Astrocyte of the spinal cord (primary cell): ENCODE data around the gene MARCOL.
A peak's percentile ranks its signal among the peaks of the same experiment; 100 is the strongest.

Experiments
- DNase-seq: peaks from one replicate; pipeline ENCODE4 v3.0.0; 2011; ENCODE audit warnings: low read depth, low spot score
- H3K4me3 ChIP-seq: 2 replicates; pipeline ENCODE4 v1.5.1; 2011; ENCODE audit warnings: low read depth, mild to moderate bottlenecking, low read length, moderate library complexity
- CTCF ChIP-seq: IDR thresholded peaks from 2 replicates; pipeline ENCODE4 v1.5.1; 2012; ENCODE audit warnings: low read depth, mild to moderate bottlenecking, low read length, inconsistent platforms
- in situ Hi-C: cut with HindIII; loops from 2 replicates; pipeline ENCODE4 v1.10.0; 2017; ENCODE audit warnings: low sequenced_read_pairs

MARCOL gene

GRCh38 chr5:148290271-148291195, 52.2 kb downstream of the MARCOL start:
- in situ Hi-C loops = no loop called here
- peak; percentile 52 for TF ChIP-seq CTCF
- no peak overlapping the region for H3K4me3 ChIP-seq
- peak; percentile 27 for DNase-seq
